H1 (cell line): ENCODE results near the gene ARMH3.

Source experiments
- CTCF ChIP-seq, 3 experiments: IDR thresholded peaks; 1 replicate in 2 of 3; 2 replicates in 1 of 3; pipeline versions ENCODE4 v1.5.1 to v1.6.1; 2011; ENCODE audit warnings: low read length in 3 of 3, mild to moderate bottlenecking in 3 of 3, inconsistent platforms in 2 of 3, low read depth in 1 of 3, moderate library complexity in 1 of 3; ENCODE audit not compliant: insufficient read depth in 1 of 3; ENCODE audit errors: control extremely low read depth in 1 of 3
- EZH2 ChIP-seq: fragments of 200-600 bp; sonication (generic); IDR thresholded peaks from 2 replicates; pipeline ENCODE4 v1.7.1; 2012; ENCODE audit warnings: low read depth, mild to moderate bottlenecking, moderate library complexity, low read length, inconsistent platforms; ENCODE audit not compliant: severe bottlenecking
- POLR2A ChIP-seq, 2 experiments: IDR thresholded peaks; 1 replicate in 1 of 2; 2 replicates in 1 of 2; pipeline ENCODE4 v1.6.1; 2011; ENCODE audit warnings: low read depth in 2 of 2, low read length in 2 of 2, mild to moderate bottlenecking in 2 of 2; ENCODE audit errors: control extremely low read depth in 1 of 2

- no peak for TF ChIP-seq CTCF (IDR thresholded peaks at IDR 0.05; ENCODE audit: control extremely low read depth in 1 of 3, insufficient read depth in 1 of 3, low read depth in 1 of 3, low read length in 3 of 3)
- no peak for TF ChIP-seq EZH2
- no peak for TF ChIP-seq POLR2A (IDR thresholded peaks at IDR 0.05; ENCODE audit: control extremely low read depth in 1 of 2, low read depth in 2 of 2, low read length in 2 of 2)
These were observed 152.0 kb downstream of the ARMH3 start for GRCh38 chr10:101903827-101904550.
